WTC11 (cell line): ENCODE data around the gene SLFN14. TPM values are rescaled to one million over a fixed set of nuclear protein-coding genes. Genes with fewer than 3 reads are reported as not detected.

Experiments used
- ATAC-seq: fragments of 200-7000 bp; cut with Tn5 transposase; 2 replicates; pipeline ENCODE4 v1.10.0; 2021; ENCODE audit warnings: mild to moderate bottlenecking, moderate library complexity
- CTCF ChIA-PET: fragments of 300-600 bp; sonication (Branson Sonifier 250); formaldehyde crosslinking; loops from one replicate; lab custom pipeline; 2021; ENCODE audit warnings: antibody characterized with exemption; lab: Charles Lee
- POLR2A ChIA-PET: fragments of 350-600 bp; sonication (Branson Sonifier 250); formaldehyde crosslinking; loops from one replicate; lab custom pipeline; 2021; ENCODE audit warnings: antibody characterized with exemption; lab: Charles Lee
- DNase-seq: peaks from one replicate; pipeline ENCODE4 v3.0.0; 2021; ENCODE audit warnings: low spot score
- H3K27ac Mint-ChIP-seq: 2 replicates; pipeline ENCODE4 v1.8.0; 2021; ENCODE audit warnings: mixed read lengths
- H3K27me3 Mint-ChIP-seq: 2 replicates; pipeline ENCODE4 v1.8.0; 2021; ENCODE audit warnings: low read depth, mild to moderate bottlenecking, moderate library complexity, mixed read lengths
- H3K36me3 Mint-ChIP-seq: 2 replicates; pipeline ENCODE4 v1.8.0; 2021; ENCODE audit warnings: mixed read lengths
- H3K4me1 Mint-ChIP-seq: 2 replicates; pipeline ENCODE4 v1.8.0; 2022; ENCODE audit warnings: mixed read lengths
- H3K4me3 Mint-ChIP-seq: 2 replicates; pipeline ENCODE4 v1.8.0; 2021; ENCODE audit warnings: mild to moderate bottlenecking, moderate library complexity, mixed read lengths
- H3K9me3 Mint-ChIP-seq: 2 replicates; pipeline ENCODE4 v1.8.0; 2021; ENCODE audit warnings: mixed read lengths
- AFF4 ChIP-seq: sonication (generic); formaldehyde crosslinking; IDR thresholded peaks from 2 replicates; pipeline ENCODE4 v1.8.1; 2023; ENCODE audit warnings: mild to moderate bottlenecking, missing genetic modification reagents, borderline replicate concordance
- ATF2 ChIP-seq: sonication (generic); formaldehyde crosslinking; IDR thresholded peaks from 2 replicates; pipeline ENCODE4 v1.8.1; 2022; ENCODE audit warnings: low read depth, missing genetic modification reagents, borderline replicate concordance
- ATF6 ChIP-seq: sonication (generic); formaldehyde crosslinking; IDR thresholded peaks from 2 replicates; pipeline ENCODE4 v1.8.1; 2023; ENCODE audit warnings: mild to moderate bottlenecking, missing genetic modification reagents
- E2F4 ChIP-seq: sonication (generic); formaldehyde crosslinking; IDR thresholded peaks from 2 replicates; pipeline ENCODE4 v1.8.1; 2022; ENCODE audit warnings: low read depth, mild to moderate bottlenecking, moderate library complexity, missing genetic modification reagents, borderline replicate concordance
- HMGXB4 ChIP-seq: sonication (generic); formaldehyde crosslinking; IDR thresholded peaks from 2 replicates; pipeline ENCODE4 v1.8.1; 2023; ENCODE audit warnings: mild to moderate bottlenecking, moderate library complexity, missing genetic modification reagents
- MAX ChIP-seq: sonication (generic); formaldehyde crosslinking; IDR thresholded peaks from 2 replicates; pipeline ENCODE4 v1.8.0; 2022; ENCODE audit warnings: mild to moderate bottlenecking, missing genetic modification reagents
- NR1H2 ChIP-seq: sonication (generic); formaldehyde crosslinking; IDR thresholded peaks from 2 replicates; pipeline ENCODE4 v1.9.0; 2021; ENCODE audit warnings: mild to moderate bottlenecking, moderate library complexity, missing genetic modification reagents
- NR2C2 ChIP-seq: sonication (generic); formaldehyde crosslinking; IDR thresholded peaks from 2 replicates; pipeline ENCODE4 v1.8.0; 2022; ENCODE audit warnings: mild to moderate bottlenecking, missing genetic modification reagents
- NR3C1 ChIP-seq: sonication (generic); formaldehyde crosslinking; conservative IDR thresholded peaks from 2 replicates; pipeline ENCODE4 v1.8.1; 2023; ENCODE audit warnings: low read depth, mild to moderate bottlenecking, missing genetic modification reagents
- RELA ChIP-seq: sonication (generic); formaldehyde crosslinking; IDR thresholded peaks from 2 replicates; pipeline ENCODE4 v1.8.1; 2022; ENCODE audit warnings: missing genetic modification reagents, mild to moderate bottlenecking, borderline replicate concordance
- RORB ChIP-seq: fragments of 250-450 bp; sonication (Bioruptor Pico); IDR thresholded peaks from 2 replicates; pipeline ENCODE4 v1.9.0; 2021; ENCODE audit warnings: mild to moderate bottlenecking
- USF1 ChIP-seq: sonication (generic); formaldehyde crosslinking; IDR thresholded peaks from 2 replicates; pipeline ENCODE4 v1.8.0; 2022; ENCODE audit warnings: mild to moderate bottlenecking, missing genetic modification reagents
- ZBTB43 ChIP-seq: sonication (generic); formaldehyde crosslinking; IDR thresholded peaks from 2 replicates; pipeline ENCODE4 v1.8.1; 2023; ENCODE audit warnings: mild to moderate bottlenecking, missing genetic modification reagents
- total RNA-seq: library from RNA; stranded (reverse); gene quantifications from 3 replicates; pipeline ENCODE4 v1.2.3, GENCODE V29; 2021

Gene SLFN14
- total RNA-seq, 1 experiment from 2014 or later: not detected

GRCh38 chr17:35521150-35521549 is 39.5 kb downstream of the SLFN14 start:
- Mint-ChIP-seq H3K4me3 (no peak overlapping the region), H3K9me3 (no peaks in the 10 kb centered on the region), H3K27ac (no peak overlapping the region), H3K4me1 (peaks cover 4% of the 10 kb centered on the region), H3K27me3 (peaks cover 65% of the 10 kb centered on the region), H3K36me3 (no peaks in the 10 kb centered on the region)
- ChIA-PET POLR2A (no interaction called here), CTCF (interaction anchor here (1.3 kb wide), 1 partner anchor 18 kb away, joined by 4 read pairs; no protein-coding TSS in a partner anchor)
- TF ChIP-seq MAX (no peak), NR3C1 (CRISPR knock-in tag) (no peak), HMGXB4 (CRISPR knock-in tag) (no peak), ATF2 (CRISPR knock-in tag) (no peak), ATF6 (CRISPR knock-in tag) (no peak), AFF4 (CRISPR knock-in tag) (no peak)
- DNase-seq: no peak
- no peak for ATAC-seq

GRCh38 chr17:35519906-35520442 is 40.6 kb downstream of the SLFN14 start:
- TF ChIP-seq NR1H2 (CRISPR knock-in tag) (no peak), E2F4 (CRISPR knock-in tag) (no peak), ZBTB43 (CRISPR knock-in tag) (no peak), NR2C2 (CRISPR knock-in tag) (no peak), USF1 (CRISPR knock-in tag) (no peak), RORB (no peak), RELA (CRISPR knock-in tag) (no peak)
- no peak for ATAC-seq
- Mint-ChIP-seq H3K4me1 (peaks cover 4% of the 10 kb centered on the region), H3K27ac (no peak overlapping the region), H3K9me3 (no peaks in the 10 kb centered on the region), H3K27me3 (peaks cover 63% of the 10 kb centered on the region), H3K4me3 (no peak overlapping the region), H3K36me3 (no peaks in the 10 kb centered on the region)
- no peak for DNase-seq
- ChIA-PET POLR2A (no interaction called here), CTCF (interaction anchor here (0.5 kb wide), 1 partner anchor 1881 kb away, joined by 5 read pairs; no protein-coding TSS in a partner anchor)
